ENCODE measurements around the gene SCO2.

Gene SCO2

DNA sequence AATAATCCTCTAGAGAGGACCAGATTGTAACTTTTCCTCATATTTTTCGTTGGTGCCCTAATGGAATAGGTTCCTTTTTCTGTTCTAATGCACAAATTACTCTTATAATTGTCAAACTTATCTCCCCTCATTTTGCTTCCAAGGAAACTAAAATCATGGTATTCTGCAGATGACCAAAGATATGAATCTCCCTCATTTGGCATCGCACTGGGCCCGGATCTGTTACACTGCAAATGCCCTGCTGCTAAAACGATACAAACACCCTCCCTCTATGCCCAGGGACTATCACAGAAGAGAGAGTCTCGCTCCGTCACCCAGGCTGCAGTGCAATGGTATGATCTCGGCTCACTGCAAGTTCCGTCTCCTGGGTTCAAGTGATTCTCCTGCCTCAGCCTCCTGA is 27.9 kb upstream of the SCO2 start:
- CTCF ChIA-PET: interaction anchor here (1.5 kb wide), 1 partner anchor 9 kb away, joined by 6 read pairs; the partner anchor contains the start of gene SYCE3
- POLR2A ChIA-PET: no interaction called here
- H3K4me3 ChIP-seq (ENCODE audit: low read depth, low read length): no peak overlapping the region
- no peak for TF ChIP-seq CTCF (IDR thresholded peaks at IDR 0.05; ENCODE audit: insufficient read depth, low read length, missing control alignments)
- no peak for DNase-seq (ENCODE audit: low read depth, low spot score)

DNA sequence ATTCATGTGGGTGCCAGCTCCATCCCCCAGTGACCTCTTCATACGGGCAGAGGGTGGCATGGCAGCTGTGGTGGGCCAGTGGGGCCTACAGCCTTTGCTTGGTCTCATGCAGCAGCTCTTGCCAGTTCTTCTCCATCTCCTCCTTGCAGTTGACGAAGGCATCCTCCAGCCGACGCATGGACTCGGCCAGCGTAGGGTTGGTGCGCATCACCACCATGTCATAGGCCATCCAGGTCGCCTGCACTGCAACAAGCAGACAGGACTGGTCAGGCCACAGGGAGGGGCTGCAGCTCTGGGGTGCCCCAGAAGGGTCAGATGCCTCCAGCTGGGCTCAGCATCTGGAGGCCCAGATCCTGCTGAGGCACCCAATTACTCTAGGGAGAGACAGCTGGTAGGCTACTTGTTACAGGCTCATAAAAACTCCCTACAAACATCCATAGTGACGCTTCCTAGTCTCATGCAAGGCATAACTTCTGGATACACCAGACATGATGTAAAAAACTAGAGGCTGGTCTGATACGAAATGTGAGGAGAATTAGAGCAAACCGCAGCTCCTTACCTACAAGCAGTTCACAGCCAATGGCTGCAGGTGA is 25.9 kb upstream of the SCO2 start:
- H3K4me3 ChIP-seq (ENCODE audit: low read depth, low read length): no peak overlapping the region
- CTCF ChIA-PET: interaction anchor here (1.6 to 2.5 kb wide), 3 partner anchors 9 to 69 kb away, joined by 4 to 16 read pairs (median 10); partner anchors contain the start of gene SYCE3
- no peak for DNase-seq (ENCODE audit: low read depth, low spot score)
- POLR2A ChIA-PET: interaction anchor here (1.0 kb wide), 1 partner anchor 26 kb away, joined by 3 read pairs; the partner anchor contains the start of gene SCO2
- no peak for TF ChIP-seq CTCF (IDR thresholded peaks at IDR 0.05; ENCODE audit: insufficient read depth, low read length, missing control alignments)

DNA sequence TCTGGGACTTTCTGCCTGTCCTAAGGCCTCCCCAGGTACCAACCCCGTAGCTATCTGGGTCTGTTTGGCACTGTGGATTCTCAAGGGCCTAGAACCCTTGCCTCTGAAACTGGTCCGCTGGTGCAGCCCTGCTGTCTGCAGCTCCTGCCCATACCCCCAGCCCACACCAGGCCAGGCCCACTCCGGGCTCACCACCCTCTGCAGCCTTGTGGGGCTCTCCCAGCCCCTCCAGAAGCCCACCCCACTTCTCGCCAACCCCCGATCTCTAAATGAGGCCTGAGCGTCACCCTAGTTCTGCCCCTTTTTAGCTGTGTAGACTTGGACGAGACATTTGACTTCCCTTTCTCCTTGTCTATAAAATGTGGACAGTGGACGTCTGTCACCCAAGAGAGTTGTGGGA is 25.0 kb upstream of the SCO2 start:
- TF ChIP-seq CTCF (IDR thresholded peaks at IDR 0.05; ENCODE audit: insufficient read depth, low read length, missing control alignments): no peak
- H3K4me3 ChIP-seq (ENCODE audit: low read depth, low read length): no peak overlapping the region
- ChIA-PET CTCF (interaction anchor here (1.6 to 2.5 kb wide), 3 partner anchors 10 to 70 kb away, joined by 4 to 16 read pairs (median 10); partner anchors contain the start of gene SYCE3), POLR2A (interaction anchor here (1.0 kb wide), 1 partner anchor 25 kb away, joined by 3 read pairs; the partner anchor contains the start of gene SCO2)
- no peak for DNase-seq (ENCODE audit: low read depth, low spot score)

DNA sequence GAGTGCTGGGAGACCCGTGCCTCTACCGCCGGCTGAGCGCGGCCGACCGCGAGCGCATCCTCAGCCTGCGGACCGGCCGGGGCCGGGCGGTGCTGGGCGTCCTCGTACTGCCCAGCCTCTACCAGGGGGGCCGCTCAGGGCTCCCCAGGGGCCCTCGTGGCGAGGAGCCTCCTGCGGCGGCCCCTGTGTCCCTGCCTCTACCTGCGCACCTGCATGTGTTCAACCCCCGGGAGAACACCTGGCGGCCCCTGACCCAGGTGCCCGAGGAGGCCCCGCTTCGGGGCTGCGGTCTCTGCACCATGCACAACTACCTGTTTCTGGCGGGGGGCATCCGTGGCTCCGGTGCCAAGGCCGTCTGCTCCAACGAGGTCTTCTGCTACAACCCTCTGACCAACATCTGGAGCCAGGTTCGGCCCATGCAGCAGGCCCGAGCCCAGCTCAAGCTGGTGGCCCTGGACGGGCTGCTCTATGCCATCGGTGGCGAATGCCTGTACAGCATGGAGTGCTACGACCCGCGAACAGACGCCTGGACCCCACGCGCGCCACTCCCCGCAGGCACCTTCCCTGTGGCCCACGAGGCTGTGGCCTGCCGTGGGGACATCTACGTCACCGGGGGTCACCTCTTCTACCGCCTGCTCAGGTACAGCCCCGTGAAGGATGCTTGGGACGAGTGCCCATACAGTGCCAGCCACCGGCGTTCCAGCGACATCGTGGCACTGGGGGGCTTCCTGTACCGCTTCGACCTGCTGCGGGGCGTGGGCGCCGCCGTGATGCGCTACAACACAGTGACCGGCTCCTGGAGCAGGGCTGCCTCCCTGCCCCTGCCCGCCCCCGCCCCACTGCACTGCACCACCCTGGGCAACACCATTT is 23.8 kb upstream of the SCO2 start:
- H3K4me3 ChIP-seq (ENCODE audit: low read depth, low read length): no peak overlapping the region
- TF ChIP-seq CTCF (IDR thresholded peaks at IDR 0.05; ENCODE audit: insufficient read depth, low read length, missing control alignments): no peak
- ChIA-PET CTCF (interaction anchor here (2.5 kb wide), 3 partner anchors 11 to 14 kb away, joined by 10 to 16 read pairs (median 15); partner anchors contain the start of gene SYCE3), POLR2A (no interaction called here)
- DNase-seq (ENCODE audit: low read depth, low spot score): no peak

GRCh38 chr22:50548040-50548920 is 22.9 kb upstream of the SCO2 start:
- DNase-seq (ENCODE audit: low read depth, low spot score): no peak
- ChIA-PET CTCF (interaction anchor here (2.5 to 4.2 kb wide), 3 partner anchors 9 to 22 kb away, joined by 15 to 25 read pairs (median 20); partner anchors contain the start of genes SCO2 and SYCE3), POLR2A (interaction anchor here (1.2 kb wide), 1 partner anchor 15 kb away, joined by 3 read pairs; the partner anchor contains the start of gene SYCE3)
- TF ChIP-seq CTCF (IDR thresholded peaks at IDR 0.05; ENCODE audit: insufficient read depth, low read length, missing control alignments): no peak
- H3K4me3 ChIP-seq (ENCODE audit: low read depth, low read length): no peak overlapping the region

Measured in AG04449 (cell line).